Transverse colon (tissue), 4 donors: ENCODE results near the gene ENDOV. TPM values are rescaled to one million over a fixed set of nuclear protein-coding genes. Genes with fewer than 3 reads are reported as not detected.

Source experiments
- DNase-seq: peaks from one replicate; pipeline ENCODE4 v3.0.0-alpha.2; 2019
- H3K27ac ChIP-seq, 4 donors: fragments of 200-600 bp; sonication (generic); 2 replicates each; pipeline ENCODE4 v1.5.1; 2016 to 2018; ENCODE audit warnings: inconsistent platforms in 4 of 4
- H3K27me3 ChIP-seq: fragments of 200-600 bp; sonication (generic); 2 replicates; pipeline ENCODE4 v1.5.1; 2017; ENCODE audit warnings: inconsistent platforms
- H3K36me3 ChIP-seq, 4 donors: fragments of 200-600 bp; sonication (generic); 2 replicates each; pipeline ENCODE4 v1.5.1; 2017 to 2019; ENCODE audit warnings: inconsistent platforms in 4 of 4
- H3K4me1 ChIP-seq, 4 donors: fragments of 200-600 bp; sonication (generic); 2 replicates each; pipeline ENCODE4 v1.5.1; 2017 to 2020; ENCODE audit warnings: inconsistent platforms in 4 of 4
- H3K4me3 ChIP-seq, 4 donors: fragments of 200-600 bp; sonication (generic); 1 replicate in 1 of 4; 2 replicates in 3 of 4; pipeline versions ENCODE4 v1.5.1 to v1.6.1; 2017 to 2019; ENCODE audit warnings: inconsistent platforms in 4 of 4
- H3K9me3 ChIP-seq, 2 donors: fragments of 200-600 bp; sonication (generic); 2 replicates each; pipeline ENCODE4 v1.5.1; 2017 to 2019; ENCODE audit warnings: inconsistent platforms in 2 of 2
- CTCF ChIP-seq, 5 experiments: fragments of 200-600 bp in 3 of 5; fragments of 450-650 bp in 2 of 5; sonication (generic) in 3 of 5; IDR thresholded peaks; 1 replicate in 2 of 5; 2 replicates in 3 of 5; pipeline ENCODE4 v1.5.1; 2016 to 2017; ENCODE audit warnings: antibody characterized with exemption in 5 of 5, inconsistent platforms in 3 of 5, mild to moderate bottlenecking in 2 of 5, moderate library complexity in 1 of 5
- EP300 ChIP-seq: sonication (generic); formaldehyde crosslinking; IDR thresholded peaks from one replicate; pipeline ENCODE4 v1.6.1; 2017; ENCODE audit warnings: antibody characterized with exemption, low read depth
- POLR2A ChIP-seq: fragments of 450-650 bp; IDR thresholded peaks from one replicate; pipeline ENCODE4 v1.6.1; 2016; ENCODE audit warnings: antibody characterized with exemption, mild to moderate bottlenecking, moderate library complexity
- POLR2AphosphoS5 ChIP-seq, 3 donors: sonication (generic); formaldehyde crosslinking; IDR thresholded peaks; one replicate each; pipeline ENCODE4 v1.6.1; 2016; ENCODE audit warnings: antibody characterized with exemption in 3 of 3
- WGBS, 2 donors: methylation state at CpG; one replicate each; pipeline ENCODE4 v1.1.5; 2018; ENCODE audit warnings: low coverage in 1 of 2; 5-methylcytosine and 5-hydroxymethylcytosine counted together
- in situ Hi-C, 4 donors: fragments of 200-750 bp; cut with MboI; loops; one replicate each; pipeline versions ENCODE4 v1.15.0 to v1.15.1; 2017; ENCODE audit warnings: low sequenced_read_pairs in 3 of 4, low pct_ligation_motif_present in 1 of 4, low pct_unique_long_range_greater_than_20kb in 1 of 4
- intact Hi-C: fragments of 100-400 bp; cut with DNase I; formaldehyde crosslinking; loops from one replicate; pipeline ENCODE4 v1.15.1; 2023; ENCODE audit warnings: low total_unique reads
- total RNA-seq, 4 donors: library from RNA; depleted of rRNA; stranded (reverse); fragments of >200 nt; gene quantifications; one replicate each; pipeline ENCODE4 v1.1.0, GENCODE V29; 2016

ENDOV gene
- total RNA-seq, 4 donors from 2014 or later = 14.9 to 26.9 (median 19.9) TPM

DNA sequence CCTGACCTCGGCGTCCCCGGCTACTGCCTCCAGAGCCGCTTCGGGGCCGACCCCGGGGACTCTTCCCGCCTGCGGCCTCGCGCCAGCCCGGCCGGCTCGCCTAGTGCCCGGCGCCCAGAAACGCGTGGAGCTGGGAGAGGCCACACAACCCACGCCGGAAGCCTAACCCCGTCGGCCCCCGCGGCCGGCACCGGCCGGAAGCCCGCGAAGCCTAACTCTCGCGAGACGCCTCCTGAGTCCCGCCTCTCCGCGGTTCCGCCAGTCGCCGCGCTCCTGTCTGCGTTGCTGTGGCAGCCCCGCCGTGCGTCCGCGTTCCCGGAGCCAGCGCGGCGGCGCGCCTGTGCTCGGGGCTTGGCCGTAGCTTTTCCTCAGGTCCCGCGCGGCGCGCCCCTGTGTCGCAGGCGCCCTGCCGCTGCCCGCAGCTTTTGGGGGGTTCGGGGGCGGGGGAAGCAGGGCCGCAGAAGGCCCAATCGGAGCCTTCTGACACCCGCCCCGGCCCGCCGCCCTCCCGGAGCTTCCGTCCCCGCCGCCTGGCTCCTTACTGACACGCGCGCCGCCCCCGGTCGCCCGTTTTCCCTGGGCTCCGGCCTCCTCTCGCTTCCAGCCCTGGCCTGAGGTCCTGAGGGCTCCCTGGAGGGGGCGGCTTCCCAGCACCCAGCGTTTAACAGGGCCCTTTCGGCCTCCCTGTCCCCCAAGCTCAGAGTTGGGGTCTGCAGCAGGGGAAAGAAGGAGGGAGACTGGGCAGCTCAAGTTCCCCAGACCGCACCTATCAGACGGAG lies 39.8 kb downstream of the ENDOV start:
- in situ Hi-C loops = no loop called here
- WGBS, 2 donors = 1% methylated on average over 50 of the region's 88 CpGs; no CpG with 5 or more reads in 1 of the 2 donors
- DNase-seq = peak; percentile 97
- peak overlapping the region; percentile 67 to 93 (median 71) for H3K4me3 ChIP-seq
- peak overlapping the region; percentile 95 to 99 (median 98) for H3K27ac ChIP-seq
- peaks cover 8 to 41% (median 24%) of the 10 kb centered on the region in 4 donors for H3K4me1 ChIP-seq
- H3K36me3 ChIP-seq = no peaks in the 10 kb centered on the region
- TF ChIP-seq POLR2AphosphoS5 (IDR thresholded peaks at IDR 0.05) = peak; percentile 70 to 94 (median 90)
- TF ChIP-seq EP300 = no peak
- TF ChIP-seq POLR2A = peak; percentile 89
- H3K9me3 ChIP-seq = no peaks in the 10 kb centered on the region
- H3K27me3 ChIP-seq = no peaks in the 10 kb centered on the region
- intact Hi-C loops = no loop called here

- Histone ChIP-seq H3K27me3 (no peaks in the 10 kb centered on the region), H3K36me3 (no peaks in the 10 kb centered on the region), H3K4me3 (peak overlapping the region; percentile 41 to 75 (median 67)), H3K9me3 (no peaks in the 10 kb centered on the region), H3K27ac (peak overlapping the region; percentile 95 to 99 (median 98)), H3K4me1 (peaks cover 8 to 36% (median 24%) of the 10 kb centered on the region in 4 donors)
- TF ChIP-seq CTCF (IDR thresholded peaks at IDR 0.05) (no peak), POLR2A (no peak), POLR2AphosphoS5 (IDR thresholded peaks at IDR 0.05) (no peak), EP300 (no peak)
- intact Hi-C loops = no loop called here
- in situ Hi-C loops = no loop called here
- WGBS, 2 donors = 8 to 32% methylated on average over 3 to 19 of the region's 20 CpGs
- peak; percentile 58 for DNase-seq
These were observed 40.4 kb downstream of the ENDOV start for GRCh38 chr17:80455336-80455710.

GRCh38 chr17:80455784-80456183 lies 40.8 kb downstream of the ENDOV start:
- peak overlapping the region in 1 of 4 donors; percentile 75 for H3K4me3 ChIP-seq
- TF ChIP-seq POLR2A = no peak
- TF ChIP-seq EP300 = no peak
- no peak for TF ChIP-seq POLR2AphosphoS5 (IDR thresholded peaks at IDR 0.05)
- TF ChIP-seq CTCF (IDR thresholded peaks at IDR 0.05) = no peak
- H3K9me3 ChIP-seq = no peaks in the 10 kb centered on the region
- no peaks in the 10 kb centered on the region for H3K27me3 ChIP-seq
- WGBS, 2 donors = 53 to 73% methylated on average over 2 to 4 of the region's 4 CpGs
- intact Hi-C loops (no loop called here), in situ Hi-C loops (no loop called here)
- H3K4me1 ChIP-seq = peaks cover 8 to 32% (median 22%) of the 10 kb centered on the region in 4 donors
- no peaks in the 10 kb centered on the region for H3K36me3 ChIP-seq
- H3K27ac ChIP-seq = peak overlapping the region; percentile 95 to 99 (median 98)
- DNase-seq = no peak

DNA sequence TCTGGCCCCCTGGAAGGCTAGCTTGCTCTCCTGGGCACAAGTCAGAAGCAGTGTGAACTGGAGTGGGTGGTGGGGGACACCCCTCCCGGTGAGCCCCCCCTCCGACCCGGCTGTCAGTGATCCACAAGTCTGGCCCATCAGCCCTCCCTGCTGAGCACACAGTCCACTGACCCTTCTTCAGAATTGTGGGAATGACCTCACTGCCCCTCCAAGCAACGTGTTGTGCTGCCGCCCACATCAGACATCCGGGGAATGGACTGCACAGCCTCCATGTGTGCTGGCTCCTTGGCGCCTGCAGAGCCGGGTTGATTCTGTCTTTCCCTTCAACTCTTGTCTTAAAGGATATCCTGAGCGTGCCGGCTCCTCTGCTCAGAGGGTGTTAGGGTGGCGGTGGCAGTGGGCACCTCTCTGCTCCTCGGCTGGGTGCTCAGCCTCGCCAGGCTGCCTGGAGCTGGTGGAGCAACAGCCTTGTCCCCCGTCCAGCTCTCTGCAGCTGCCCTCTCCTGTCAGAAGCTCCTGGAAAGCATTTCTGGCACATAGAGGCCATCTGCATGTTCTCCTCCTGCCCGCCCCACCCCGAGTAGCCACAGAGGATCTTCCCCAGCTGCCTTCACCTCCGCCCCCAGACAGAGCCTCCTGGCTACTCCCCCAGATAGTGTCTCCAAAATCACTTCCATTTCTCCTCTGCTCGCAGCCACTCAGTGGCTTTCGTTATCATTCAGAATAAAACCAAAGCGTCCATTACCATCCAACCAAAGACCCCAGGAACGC lies 41.7 kb downstream of the ENDOV start:
- Histone ChIP-seq H3K4me3 (no peak overlapping the region), H3K36me3 (no peaks in the 10 kb centered on the region), H3K9me3 (no peaks in the 10 kb centered on the region), H3K27me3 (peaks cover 1% of the 10 kb centered on the region), H3K4me1 (peaks cover 14 to 35% (median 21%) of the 10 kb centered on the region in 4 donors), H3K27ac (peak overlapping the region; percentile 41 to 98 (median 96))
- TF ChIP-seq POLR2A (no peak), POLR2AphosphoS5 (IDR thresholded peaks at IDR 0.05) (peak in 1 of 3 donors; percentile 51)
- DNase-seq = no peak
- intact Hi-C loops = no loop called here
- WGBS, 2 donors = 79 to 86% methylated on average over 7 to 20 of the region's 21 CpGs
- in situ Hi-C loops = no loop called here

GRCh38 chr17:80457236-80457856 lies 42.4 kb downstream of the ENDOV start:
- Histone ChIP-seq H3K36me3 (no peaks in the 10 kb centered on the region), H3K9me3 (no peaks in the 10 kb centered on the region), H3K27me3 (peaks cover 3% of the 10 kb centered on the region), H3K4me3 (no peak overlapping the region), H3K4me1 (peaks cover 14 to 35% (median 21%) of the 10 kb centered on the region in 4 donors), H3K27ac (peak overlapping the region; percentile 41 to 98 (median 96))
- DNase-seq = no peak
- in situ Hi-C loops (no loop called here), intact Hi-C loops (no loop called here)
- WGBS, 2 donors = 59 to 76% methylated on average over 10 to 15 of the region's 15 CpGs
- TF ChIP-seq POLR2AphosphoS5 (IDR thresholded peaks at IDR 0.05) (no peak), POLR2A (no peak), EP300 (no peak), CTCF (IDR thresholded peaks at IDR 0.05) (no peak)
